ENCODE data around the gene APOL2.
"Not testable (repeated sequence)": the region's sequence is repeated elsewhere in the genome, so short reads cannot be mapped to it uniquely, and the experiment has no call there.

- not testable (repeated sequence) for TF ChIP-seq CTCF (IDR thresholded peaks at IDR 0.05); POLR2A (IDR thresholded peaks at IDR 0.05); EP300 (IDR thresholded peaks at IDR 0.05; ENCODE audit: low read depth)
These were observed 8.3 kb downstream of the APOL2 start for GRCh38 chr22:36231051-36231450.

Measured in transverse colon (tissue), 3 donors.